ENCODE measurements around the gene ATXN7.

ATXN7 gene

GRCh38 chr3:64011685-64012084 is 148.0 kb downstream of the ATXN7 start:
- DNase-seq (ENCODE audit: low read depth in 1 of 2, low spot score in 1 of 2) = no peak

- DNase-seq (ENCODE audit: low read depth in 1 of 2, low spot score in 1 of 2) = no peak
Measured at GRCh38 chr3:64016941-64017620, 153.4 kb downstream of the ATXN7 start.

GRCh38 chr3:64019271-64019670 is 155.6 kb downstream of the ATXN7 start:
- no peak for DNase-seq (ENCODE audit: low read depth in 1 of 2, low spot score in 1 of 2)

GRCh38 chr3:64019879-64020278 is 156.2 kb downstream of the ATXN7 start:
- no peak for DNase-seq (ENCODE audit: low read depth in 1 of 2, low spot score in 1 of 2)

- no peak for DNase-seq (ENCODE audit: low read depth in 1 of 2, low spot score in 1 of 2)
Measured at GRCh38 chr3:64021922-64022321, 158.3 kb downstream of the ATXN7 start.

- DNase-seq (ENCODE audit: low read depth in 1 of 2, low spot score in 1 of 2) = no peak
Measured at GRCh38 chr3:64022451-64023186, 159.0 kb downstream of the ATXN7 start.

- peak; percentile 84 to 97 for DNase-seq (ENCODE audit: low read depth in 1 of 2, low spot score in 1 of 2)
Measured at GRCh38 chr3:64023187-64023860, 159.7 kb downstream of the ATXN7 start, which contains the start of gene PSMD6. Gene PSMD6 (minus strand): TSS chr3:64023494. CDS start chr3:64023419, 75 bp downstream.

GRCh38 chr3:64023861-64024223 is 160.2 kb downstream of the ATXN7 start:
- no peak for DNase-seq (ENCODE audit: low read depth in 1 of 2, low spot score in 1 of 2)

- DNase-seq (ENCODE audit: low read depth in 1 of 2, low spot score in 1 of 2) = no peak
Measured at GRCh38 chr3:64026346-64026745, 162.7 kb downstream of the ATXN7 start.

GRCh38 chr3:64027658-64028057 is 164.0 kb downstream of the ATXN7 start:
- DNase-seq (ENCODE audit: low read depth in 1 of 2, low spot score in 1 of 2) = no peak

GRCh38 chr3:64028754-64029153 is 165.1 kb downstream of the ATXN7 start:
- DNase-seq (ENCODE audit: low read depth in 1 of 2, low spot score in 1 of 2) = no peak

GRCh38 chr3:64029287-64029686 is 165.6 kb downstream of the ATXN7 start:
- no peak for DNase-seq (ENCODE audit: low read depth in 1 of 2, low spot score in 1 of 2)

GRCh38 chr3:64030741-64031140 is 167.1 kb downstream of the ATXN7 start:
- peak; percentile 49 to 62 for DNase-seq (ENCODE audit: low read depth in 1 of 2, low spot score in 1 of 2)

- no peak for DNase-seq (ENCODE audit: low read depth in 1 of 2, low spot score in 1 of 2)
Measured at GRCh38 chr3:64031540-64032508, 168.2 kb downstream of the ATXN7 start.

- no peak for DNase-seq (ENCODE audit: low read depth in 1 of 2, low spot score in 1 of 2)
Measured at GRCh38 chr3:64033069-64033468, 169.4 kb downstream of the ATXN7 start.

- DNase-seq (ENCODE audit: low read depth in 1 of 2, low spot score in 1 of 2) = no peak
Measured at GRCh38 chr3:64037084-64037483, 173.4 kb downstream of the ATXN7 start.

- DNase-seq (ENCODE audit: low read depth in 1 of 2, low spot score in 1 of 2) = no peak
Measured at GRCh38 chr3:64038253-64038767, 174.6 kb downstream of the ATXN7 start.

- DNase-seq (ENCODE audit: low read depth in 1 of 2, low spot score in 1 of 2) = no peak
Measured at GRCh38 chr3:64039332-64039731, 175.7 kb downstream of the ATXN7 start.

GRCh38 chr3:64039981-64040733 is 176.5 kb downstream of the ATXN7 start:
- no peak for DNase-seq (ENCODE audit: low read depth in 1 of 2, low spot score in 1 of 2)

GRCh38 chr3:64042952-64043351 is 179.3 kb downstream of the ATXN7 start:
- no peak for DNase-seq (ENCODE audit: low read depth in 1 of 2, low spot score in 1 of 2)
